Karpas-422 (cell line): ENCODE results near the gene KIAA1549. TPM values are rescaled to one million over a fixed set of nuclear protein-coding genes. Genes with fewer than 3 reads are reported as not detected.

Source experiments
- DNase-seq: peaks from one replicate; pipeline ENCODE4 v3.0.0-alpha.2; 2015
- H2AFZ ChIP-seq: fragments of 200-600 bp; sonication (generic); 2 replicates; pipeline ENCODE4 v1.6.1; 2014; ENCODE audit warnings: antibody characterized with exemption, low read length, mixed read lengths
- H3K27ac ChIP-seq: fragments of 200-600 bp; sonication (generic); 2 replicates; pipeline ENCODE4 v1.5.1; 2014; ENCODE audit warnings: mild to moderate bottlenecking, low read length, moderate library complexity
- H3K27me3 ChIP-seq: fragments of 200-600 bp; sonication (generic); 2 replicates; pipeline ENCODE4 v1.6.1; 2014; ENCODE audit warnings: low read length, mixed read lengths
- H3K36me3 ChIP-seq: fragments of 200-600 bp; sonication (generic); 2 replicates; pipeline ENCODE4 v1.6.1; 2014; ENCODE audit warnings: low read length, mixed read lengths; ENCODE audit not compliant: insufficient read depth
- H3K4me1 ChIP-seq: fragments of 200-600 bp; sonication (generic); 2 replicates; pipeline ENCODE4 v1.6.1; 2014; ENCODE audit warnings: mild to moderate bottlenecking, low read length, mixed read lengths
- H3K4me2 ChIP-seq: fragments of 200-600 bp; sonication (generic); 2 replicates; pipeline ENCODE4 v1.6.1; 2014; ENCODE audit warnings: low read length, low read depth, mild to moderate bottlenecking; ENCODE audit not compliant: poor library complexity, severe bottlenecking
- H3K4me3 ChIP-seq: fragments of 200-600 bp; sonication (generic); 2 replicates; pipeline ENCODE4 v1.5.1; 2014; ENCODE audit warnings: mild to moderate bottlenecking, antibody characterized with exemption, low read length, mixed read lengths
- H3K79me2 ChIP-seq: fragments of 200-600 bp; sonication (generic); 2 replicates; pipeline ENCODE4 v1.6.1; 2014; ENCODE audit warnings: mild to moderate bottlenecking, low read length, mixed read lengths
- H3K9ac ChIP-seq: fragments of 200-600 bp; sonication (generic); 2 replicates; pipeline ENCODE4 v1.6.0; 2014; ENCODE audit warnings: low read length
- H3K9me2 ChIP-seq: fragments of 200-600 bp; sonication (generic), shearing (Covaris generic); replicated peaks from 2 replicates; pipeline ENCODE4 v1.6.0; 2014; ENCODE audit warnings: mild to moderate bottlenecking, low read length, moderate library complexity; ENCODE audit not compliant: insufficient read depth
- H3K9me3 ChIP-seq: fragments of 300-700, 200-600 bp; sonication (generic); 2 replicates; pipeline ENCODE4 v1.6.1; 2014; ENCODE audit warnings: low read length, mixed read lengths
- H4K20me1 ChIP-seq: fragments of 200-600 bp; sonication (generic); 2 replicates; pipeline ENCODE4 v1.6.1; 2014; ENCODE audit warnings: mild to moderate bottlenecking, antibody characterized with exemption, low read length, low read depth; ENCODE audit not compliant: insufficient read depth
- total RNA-seq: library from RNA; depleted of rRNA; stranded (reverse); fragments of >200 nt; shearing (Covaris generic); gene quantifications from 2 replicates; pipeline ENCODE4 v1.2.3, GENCODE V29; 2014; ENCODE audit warnings: low replicate concordance

The KIAA1549 gene
- total RNA-seq, 1 experiment from 2014 or later = not detected

- H3K9me3 ChIP-seq = no peaks in the 10 kb centered on the region
- H3K4me1 ChIP-seq = no peaks in the 10 kb centered on the region
- no peak overlapping the region for H3K4me2 ChIP-seq
- H3K9me2 ChIP-seq = no peaks in the 10 kb centered on the region
- H3K79me2 ChIP-seq = no peaks in the 10 kb centered on the region
- no peak overlapping the region for H3K9ac ChIP-seq
- H3K4me3 ChIP-seq = no peak overlapping the region
- H3K27me3 ChIP-seq = no peaks in the 10 kb centered on the region
- no peak for DNase-seq
- no peak overlapping the region for H3K27ac ChIP-seq
- no peak overlapping the region for H2AFZ ChIP-seq
- H4K20me1 ChIP-seq = no peaks in the 10 kb centered on the region
- no peaks in the 10 kb centered on the region for H3K36me3 ChIP-seq
Measured at GRCh38 chr7:138866353-138866752, 114.8 kb downstream of the KIAA1549 start.

- Histone ChIP-seq H3K36me3 (no peaks in the 10 kb centered on the region), H3K27ac (no peak overlapping the region), H3K4me3 (no peak overlapping the region), H3K4me2 (no peak overlapping the region), H4K20me1 (no peaks in the 10 kb centered on the region), H2AFZ (no peak overlapping the region), H3K79me2 (no peaks in the 10 kb centered on the region), H3K9ac (no peak overlapping the region), H3K4me1 (no peaks in the 10 kb centered on the region), H3K27me3 (no peaks in the 10 kb centered on the region), H3K9me2 (no peaks in the 10 kb centered on the region), H3K9me3 (no peaks in the 10 kb centered on the region)
- peak; percentile 78 for DNase-seq
Measured at GRCh38 chr7:138865843-138866242, 115.3 kb downstream of the KIAA1549 start.

- Histone ChIP-seq H3K9me2 (no peaks in the 10 kb centered on the region), H3K36me3 (no peaks in the 10 kb centered on the region), H3K9me3 (no peaks in the 10 kb centered on the region), H2AFZ (no peak overlapping the region), H3K4me1 (no peaks in the 10 kb centered on the region), H3K27ac (no peak overlapping the region), H3K9ac (no peak overlapping the region), H4K20me1 (no peaks in the 10 kb centered on the region), H3K79me2 (no peaks in the 10 kb centered on the region), H3K4me3 (no peak overlapping the region), H3K4me2 (no peak overlapping the region), H3K27me3 (no peaks in the 10 kb centered on the region)
- no peak for DNase-seq
Measured at GRCh38 chr7:138864667-138865066, 116.5 kb downstream of the KIAA1549 start.

- no peak for DNase-seq
- Histone ChIP-seq H4K20me1 (no peaks in the 10 kb centered on the region), H3K4me1 (no peaks in the 10 kb centered on the region), H3K9me3 (no peaks in the 10 kb centered on the region), H3K27ac (no peak overlapping the region), H3K79me2 (no peaks in the 10 kb centered on the region), H3K4me2 (no peak overlapping the region), H2AFZ (no peak overlapping the region), H3K9me2 (no peaks in the 10 kb centered on the region), H3K36me3 (no peaks in the 10 kb centered on the region), H3K27me3 (no peaks in the 10 kb centered on the region), H3K4me3 (no peak overlapping the region), H3K9ac (no peak overlapping the region)
Measured at GRCh38 chr7:138863931-138864330, 117.3 kb downstream of the KIAA1549 start.

GRCh38 chr7:138861051-138861450, 120.1 kb downstream of the KIAA1549 start:
- Histone ChIP-seq H3K9ac (no peak overlapping the region), H3K4me2 (no peak overlapping the region)

GRCh38 chr7:138857728-138858127, 123.5 kb downstream of the KIAA1549 start:
- Histone ChIP-seq H3K27me3 (no peaks in the 10 kb centered on the region), H3K9ac (no peak overlapping the region), H3K9me2 (no peaks in the 10 kb centered on the region), H4K20me1 (no peaks in the 10 kb centered on the region), H3K79me2 (no peaks in the 10 kb centered on the region), H3K4me1 (no peaks in the 10 kb centered on the region), H3K4me3 (no peak overlapping the region), H2AFZ (no peak overlapping the region), H3K9me3 (no peaks in the 10 kb centered on the region), H3K27ac (no peak overlapping the region), H3K36me3 (no peaks in the 10 kb centered on the region), H3K4me2 (no peak overlapping the region)
- no peak for DNase-seq

More at GRCh38 chr7:138861051-138861450, 120.1 kb downstream of the KIAA1549 start:
- Histone ChIP-seq H3K9me2 (no peaks in the 10 kb centered on the region), H3K9me3 (no peaks in the 10 kb centered on the region), H2AFZ (no peak overlapping the region), H3K27me3 (no peaks in the 10 kb centered on the region), H3K79me2 (no peaks in the 10 kb centered on the region), H3K27ac (no peak overlapping the region), H3K4me1 (no peaks in the 10 kb centered on the region), H3K4me3 (no peak overlapping the region), H4K20me1 (no peaks in the 10 kb centered on the region), H3K36me3 (no peaks in the 10 kb centered on the region)
- DNase-seq = no peak

- DNase-seq = no peak
- Histone ChIP-seq H3K9me3 (no peaks in the 10 kb centered on the region), H3K9ac (no peak overlapping the region), H3K27ac (no peak overlapping the region), H3K27me3 (no peaks in the 10 kb centered on the region), H3K79me2 (no peaks in the 10 kb centered on the region), H3K4me1 (no peaks in the 10 kb centered on the region), H2AFZ (no peak overlapping the region), H3K9me2 (no peaks in the 10 kb centered on the region), H4K20me1 (no peaks in the 10 kb centered on the region), H3K36me3 (no peaks in the 10 kb centered on the region), H3K4me2 (no peak overlapping the region), H3K4me3 (no peak overlapping the region)
Measured at GRCh38 chr7:138854115-138854645, 127.0 kb downstream of the KIAA1549 start.

GRCh38 chr7:138853448-138853847, 127.7 kb downstream of the KIAA1549 start:
- no peak overlapping the region for H3K27ac ChIP-seq
- no peak overlapping the region for H2AFZ ChIP-seq
- H3K9me3 ChIP-seq = no peaks in the 10 kb centered on the region
- H3K79me2 ChIP-seq = no peaks in the 10 kb centered on the region
- H3K4me2 ChIP-seq = no peak overlapping the region
- H3K9me2 ChIP-seq = no peaks in the 10 kb centered on the region
- H4K20me1 ChIP-seq = no peaks in the 10 kb centered on the region
- H3K9ac ChIP-seq = no peak overlapping the region
- H3K36me3 ChIP-seq = no peaks in the 10 kb centered on the region
- DNase-seq = no peak
- H3K4me1 ChIP-seq = no peaks in the 10 kb centered on the region
- H3K4me3 ChIP-seq = no peak overlapping the region
- no peaks in the 10 kb centered on the region for H3K27me3 ChIP-seq

GRCh38 chr7:138852469-138852868, 128.7 kb downstream of the KIAA1549 start:
- Histone ChIP-seq H4K20me1 (no peaks in the 10 kb centered on the region), H3K4me3 (no peak overlapping the region), H2AFZ (no peak overlapping the region), H3K9ac (no peak overlapping the region), H3K9me3 (no peaks in the 10 kb centered on the region), H3K4me2 (no peak overlapping the region), H3K79me2 (no peaks in the 10 kb centered on the region), H3K27ac (no peak overlapping the region), H3K4me1 (no peaks in the 10 kb centered on the region), H3K36me3 (no peaks in the 10 kb centered on the region), H3K27me3 (no peaks in the 10 kb centered on the region), H3K9me2 (no peaks in the 10 kb centered on the region)
- DNase-seq = no peak
